Spleen (tissue), 11 donors: ENCODE measurements around the gene IPCEF1. TPM values are rescaled to one million over a fixed set of nuclear protein-coding genes. Genes with fewer than 3 reads are reported as not detected.
A peak's percentile ranks its signal among the peaks of the same experiment; 100 is the strongest.

Experiments
- DNase-seq: peaks from one replicate; pipeline ENCODE4 v3.0.0-alpha.2; 2020
- H3K27ac ChIP-seq, 8 donors: fragments of 200-600 bp; sonication (generic) in 7 of 8; 1 replicate in 4 of 8; 2 replicates in 4 of 8; pipeline versions ENCODE4 v1.5.0 to v1.8.0; 2016 to 2021; ENCODE audit warnings: inconsistent platforms in 4 of 8, mild to moderate bottlenecking in 4 of 8, moderate library complexity in 1 of 8
- H3K27me3 ChIP-seq, 7 donors: fragments of 200-600 bp; sonication (generic) in 6 of 7; replicated peaks in 1 of 7; 1 replicate in 4 of 7; 2 replicates in 3 of 7; pipeline versions ENCODE4 v1.5.0 to v1.8.0; 2016 to 2021; ENCODE audit warnings: inconsistent platforms in 3 of 7, mild to moderate bottlenecking in 1 of 7
- H3K36me3 ChIP-seq, 6 donors: fragments of 200-600 bp; sonication (generic) in 5 of 6; 1 replicate in 4 of 6; 2 replicates in 2 of 6; pipeline versions ENCODE4 v1.5.0 to v1.8.0; 2016 to 2021; ENCODE audit warnings: inconsistent platforms in 2 of 6
- H3K4me1 ChIP-seq, 6 donors: fragments of 200-600 bp; sonication (generic) in 5 of 6; 1 replicate in 3 of 6; 2 replicates in 3 of 6; pipeline versions ENCODE4 v1.5.0 to v1.8.0; 2016 to 2021; ENCODE audit warnings: inconsistent platforms in 3 of 6
- H3K4me3 ChIP-seq, 8 donors: fragments of 200-600 bp; sonication (generic) in 7 of 8; 1 replicate in 4 of 8; 2 replicates in 4 of 8; pipeline versions ENCODE4 v1.5.0 to v1.8.0; 2016 to 2021; ENCODE audit warnings: inconsistent platforms in 4 of 8, mild to moderate bottlenecking in 4 of 8, moderate library complexity in 2 of 8
- H3K9me3 ChIP-seq, 8 donors: fragments of 200-600 bp; sonication (generic) in 7 of 8; 1 replicate in 4 of 8; 2 replicates in 4 of 8; pipeline versions ENCODE4 v1.5.0 to v1.8.0; 2016 to 2021; ENCODE audit warnings: inconsistent platforms in 4 of 8
- CTCF ChIP-seq, 11 experiments: fragments of 200-600 bp in 7 of 11; fragments of 450-650 bp in 4 of 11; sonication (generic) in 4 of 11; IDR thresholded peaks in 8 of 11; conservative IDR thresholded peaks in 3 of 11; 1 replicate in 7 of 11; 2 replicates in 4 of 11; pipeline versions ENCODE4 v1.4.0 to v1.8.0; 2016 to 2021; ENCODE audit warnings: antibody characterized with exemption in 11 of 11, inconsistent platforms in 4 of 11, mild to moderate bottlenecking in 1 of 11
- POLR2A ChIP-seq, 3 donors: fragments of 450-650 bp; IDR thresholded peaks; one replicate each; pipeline ENCODE4 v1.5.1; 2017; ENCODE audit warnings: antibody characterized with exemption in 3 of 3, mild to moderate bottlenecking in 1 of 3
- POLR2AphosphoS5 ChIP-seq, 3 donors: sonication (generic); formaldehyde crosslinking; IDR thresholded peaks; one replicate each; pipeline ENCODE4 v1.5.1; 2017; ENCODE audit warnings: antibody characterized with exemption in 3 of 3
- WGBS, 5 donors: extraction: QIAGEN DNeasy Blood & Tissue Kit in 3 of 5; methylation state at CpG; one replicate each; pipeline versions ENCODE4 v1.1.5 to v1.1.7; 2013 to 2018; 5-methylcytosine and 5-hydroxymethylcytosine counted together
- intact Hi-C: fragments of 100-400 bp; cut with DNase I; formaldehyde crosslinking; loops from one replicate; pipeline ENCODE4 v1.15.0; 2023; ENCODE audit warnings: low total_unique reads
- polyA plus RNA-seq, 3 donors: library from polyadenylated mRNA; stranded (reverse); fragments of 200-250 nt; gene quantifications; one replicate each; pipeline ENCODE4 v1.2.1, GENCODE V29; 2013
- total RNA-seq, 7 donors: library from RNA; depleted of rRNA in 3 of 7; stranded (reverse); fragments of >200 nt in 3 of 7; fragmentation: NEBNext Ultra II Directional in 4 of 7; extraction: Animal tissue kit (Norgen Biotek cat#: 25700) in 4 of 7; gene quantifications; one replicate each; pipeline versions ENCODE4 v1.1.0 to v1.2.1, GENCODE V29; 2016 to 2021
- donor health status: healthy with polysubstance abuse.
- donor health status: DM: no; HTN: no; CAD: no; lungs with moderate emphysema.
- donor health status: DM: no; HTN: no; CAD: no.
- donor health status: Bipolar disorder and iron deficiency.
- donor health status: healthy.
- donor health status: DM: no; HTN: no; CAD: no.
- donor health status: DM: yes; HTN: yes; CAD: no.

Gene IPCEF1
- total and polyA plus RNA-seq, 10 donors, result 1.4 to 32.2 (median 26.2) TPM

GRCh38 chr6:154209555-154209954 lies 147.0 kb downstream of the IPCEF1 start:
- Histone ChIP-seq H3K4me3 (no peak overlapping the region), H3K27me3 (no peaks in the 10 kb centered on the region), H3K27ac (no peak overlapping the region), H3K4me1 (no peaks in the 10 kb centered on the region), H3K9me3 (no peaks in the 10 kb centered on the region), H3K36me3 (peaks cover 0 to 97% (median 2%) of the 10 kb centered on the region in 6 donors)
- WGBS, 5 donors, result 59 to 83% (median 61%) methylated on average over 3 of the region's 3 CpGs
- intact Hi-C loops, result no loop called here
- DNase-seq, result no peak
- TF ChIP-seq POLR2A (IDR thresholded peaks at IDR 0.05) (no peak), POLR2AphosphoS5 (IDR thresholded peaks at IDR 0.05) (no peak), CTCF (IDR thresholded peaks at IDR 0.05 in 8 of 11, conservative IDR thresholded peaks at IDR 0.05 in 3 of 11) (no peak)

GRCh38 chr6:154206996-154207395 lies 149.6 kb downstream of the IPCEF1 start:
- DNase-seq, result no peak
- Histone ChIP-seq H3K4me1 (no peaks in the 10 kb centered on the region), H3K27ac (no peak overlapping the region), H3K27me3 (no peaks in the 10 kb centered on the region), H3K36me3 (peaks cover 0 to 88% (median 2%) of the 10 kb centered on the region in 6 donors), H3K9me3 (no peaks in the 10 kb centered on the region), H3K4me3 (no peak overlapping the region)
- TF ChIP-seq POLR2AphosphoS5 (IDR thresholded peaks at IDR 0.05) (no peak), POLR2A (IDR thresholded peaks at IDR 0.05) (no peak), CTCF (IDR thresholded peaks at IDR 0.05 in 8 of 11, conservative IDR thresholded peaks at IDR 0.05 in 3 of 11) (no peak)
- WGBS, 5 donors, result 67 to 79% (median 70%) methylated on average over 4 of the region's 4 CpGs
- intact Hi-C loops, result no loop called here

GRCh38 chr6:154206141-154206540 lies 150.5 kb downstream of the IPCEF1 start:
- no peak for TF ChIP-seq POLR2AphosphoS5 (IDR thresholded peaks at IDR 0.05)
- TF ChIP-seq POLR2A (IDR thresholded peaks at IDR 0.05), result no peak
- TF ChIP-seq CTCF (IDR thresholded peaks at IDR 0.05 in 8 of 11, conservative IDR thresholded peaks at IDR 0.05 in 3 of 11), result no peak
- intact Hi-C loops, result no loop called here
- H3K4me3 ChIP-seq, result no peak overlapping the region
- H3K9me3 ChIP-seq, result no peaks in the 10 kb centered on the region
- no peak for DNase-seq
- WGBS, 5 donors, result 90 to 95% (median 93%) methylated on average over 2 of the region's 2 CpGs
- no peaks in the 10 kb centered on the region for H3K27me3 ChIP-seq
- H3K27ac ChIP-seq, result peak overlapping the region in 2 of 8 donors; percentile 2 to 18
- no peaks in the 10 kb centered on the region for H3K4me1 ChIP-seq
- peaks cover 0 to 85% (median 2%) of the 10 kb centered on the region in 6 donors for H3K36me3 ChIP-seq

GRCh38 chr6:154202958-154203357 lies 153.6 kb downstream of the IPCEF1 start:
- DNase-seq, result no peak
- peak overlapping the region in 4 of 8 donors; percentile 14 to 48 (median 19) for H3K27ac ChIP-seq
- H3K36me3 ChIP-seq, result peaks cover 0 to 86% (median 6%) of the 10 kb centered on the region in 6 donors
- peaks cover 0 to 3% (median 0%) of the 10 kb centered on the region in 6 donors for H3K4me1 ChIP-seq
- H3K27me3 ChIP-seq, result no peaks in the 10 kb centered on the region
- WGBS, 5 donors, result 82 to 93% (median 92%) methylated on average over 6 of the region's 6 CpGs
- no peaks in the 10 kb centered on the region for H3K9me3 ChIP-seq
- intact Hi-C loops, result no loop called here
- TF ChIP-seq POLR2A (IDR thresholded peaks at IDR 0.05), result no peak
- TF ChIP-seq CTCF (IDR thresholded peaks at IDR 0.05 in 8 of 11, conservative IDR thresholded peaks at IDR 0.05 in 3 of 11), result no peak
- TF ChIP-seq POLR2AphosphoS5 (IDR thresholded peaks at IDR 0.05), result no peak
- H3K4me3 ChIP-seq, result no peak overlapping the region
